Activated naive CD4-positive, alpha-beta T cell treated with anti-CD3 and anti-CD28 coated beads, Interleukin-2, amount 50 U/mL, for 72 hours (primary cell): ENCODE data around the gene PSD. TPM values are rescaled to one million over a fixed set of nuclear protein-coding genes. Genes with fewer than 3 reads are reported as not detected.
A peak's percentile ranks its signal among the peaks of the same experiment; 100 is the strongest.

Experiments used
- ATAC-seq, 2 donors: fragments of 150-1000 bp; cut with Tn5 transposase; 2 replicates each; pipeline ENCODE4 v1.10.0; 2021; ENCODE audit warnings: mild to moderate bottlenecking in 2 of 2, moderate library complexity in 2 of 2
- DNase-seq, 2 donors: peaks; one replicate each; pipeline ENCODE4 v3.0.0; 2021 to 2022; ENCODE audit warnings: low spot score in 2 of 2
- H3K27ac Mint-ChIP-seq, 2 donors: one replicate each; pipeline ENCODE4 v1.8.0; 2022; ENCODE audit warnings: mild to moderate bottlenecking in 2 of 2, mixed read lengths in 2 of 2
- H3K36me3 Mint-ChIP-seq, 2 donors: one replicate each; pipeline ENCODE4 v1.8.0; 2022; ENCODE audit warnings: mixed read lengths in 2 of 2
- H3K9me3 Mint-ChIP-seq, 2 donors: one replicate each; pipeline ENCODE4 v1.8.0; 2022; ENCODE audit warnings: mixed read lengths in 2 of 2
- total RNA-seq, 2 donors: library from RNA; stranded (reverse); gene quantifications; one replicate each; pipeline ENCODE4 v1.2.3, GENCODE V29; 2022

The PSD gene
- total RNA-seq, 2 donors from 2014 or later: 8.7 to 13.3 TPM

- DNase-seq (peak; percentile 98 to 100), ATAC-seq (peak; percentile 88 to 89)
- Mint-ChIP-seq H3K36me3 (peaks cover 35 to 36% of the 10 kb centered on the region in 2 donors), H3K27ac (peak overlapping the region; percentile 97), H3K9me3 (no peaks in the 10 kb centered on the region)
Observed at GRCh38 chr10:102394079-102394800, 24.3 kb downstream of the PSD start.

GRCh38 chr10:102393411-102394078 lies 25.0 kb downstream of the PSD start:
- H3K36me3 Mint-ChIP-seq: peaks cover 32 to 33% of the 10 kb centered on the region in 2 donors
- DNase-seq: no peak
- peak overlapping the region; percentile 96 to 97 for H3K27ac Mint-ChIP-seq
- no peak for ATAC-seq
- H3K9me3 Mint-ChIP-seq: no peaks in the 10 kb centered on the region

GRCh38 chr10:102392306-102392705 lies 26.3 kb downstream of the PSD start:
- no peak for ATAC-seq
- DNase-seq: no peak
- H3K36me3 Mint-ChIP-seq: peaks cover 20 to 23% of the 10 kb centered on the region in 2 donors
- no peak overlapping the region for H3K27ac Mint-ChIP-seq
- no peaks in the 10 kb centered on the region for H3K9me3 Mint-ChIP-seq

DNA sequence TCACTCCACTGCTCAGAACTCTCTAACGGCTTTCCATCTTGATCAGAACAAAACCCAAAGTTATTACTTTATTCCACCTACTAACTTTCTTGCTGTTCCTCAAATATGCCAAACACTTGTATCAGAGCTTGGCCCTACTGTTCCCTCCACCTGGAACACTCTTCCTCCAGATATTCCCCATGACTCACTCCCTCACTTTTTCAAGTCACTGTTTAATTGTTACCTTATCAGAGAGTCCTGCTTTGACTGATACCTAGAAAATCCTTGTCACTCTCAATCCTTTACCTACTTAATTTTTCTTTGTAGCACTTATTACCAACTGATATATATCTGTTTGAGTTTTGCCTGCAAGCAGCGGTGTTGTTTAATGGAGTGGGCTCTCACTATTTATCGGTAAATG lies 28.7 kb downstream of the PSD start:
- no peak for DNase-seq
- ATAC-seq: no peak
- H3K36me3 Mint-ChIP-seq: peaks cover 6% of the 10 kb centered on the region in 2 donors
- no peaks in the 10 kb centered on the region for H3K9me3 Mint-ChIP-seq
- no peak overlapping the region for H3K27ac Mint-ChIP-seq

GRCh38 chr10:102384606-102385429 lies 33.8 kb downstream of the PSD start:
- H3K36me3 Mint-ChIP-seq: no peaks in the 10 kb centered on the region
- DNase-seq: no peak
- H3K9me3 Mint-ChIP-seq: no peaks in the 10 kb centered on the region
- ATAC-seq: no peak
- H3K27ac Mint-ChIP-seq: peak overlapping the region in 1 of 2 donors; percentile 57

GRCh38 chr10:102384053-102384452 lies 34.5 kb downstream of the PSD start:
- H3K27ac Mint-ChIP-seq: no peak overlapping the region
- peak in 1 of 2 donors; percentile 42 for ATAC-seq
- no peak for DNase-seq

GRCh38 chr10:102382871-102383270 lies 35.7 kb downstream of the PSD start:
- no peak overlapping the region for H3K27ac Mint-ChIP-seq
- DNase-seq (no peak), ATAC-seq (no peak)
- no peaks in the 10 kb centered on the region for H3K9me3 Mint-ChIP-seq
- H3K36me3 Mint-ChIP-seq: no peaks in the 10 kb centered on the region

More at GRCh38 chr10:102384053-102384452, 34.5 kb downstream of the PSD start:
- no peaks in the 10 kb centered on the region for H3K36me3 Mint-ChIP-seq
- no peaks in the 10 kb centered on the region for H3K9me3 Mint-ChIP-seq

DNA sequence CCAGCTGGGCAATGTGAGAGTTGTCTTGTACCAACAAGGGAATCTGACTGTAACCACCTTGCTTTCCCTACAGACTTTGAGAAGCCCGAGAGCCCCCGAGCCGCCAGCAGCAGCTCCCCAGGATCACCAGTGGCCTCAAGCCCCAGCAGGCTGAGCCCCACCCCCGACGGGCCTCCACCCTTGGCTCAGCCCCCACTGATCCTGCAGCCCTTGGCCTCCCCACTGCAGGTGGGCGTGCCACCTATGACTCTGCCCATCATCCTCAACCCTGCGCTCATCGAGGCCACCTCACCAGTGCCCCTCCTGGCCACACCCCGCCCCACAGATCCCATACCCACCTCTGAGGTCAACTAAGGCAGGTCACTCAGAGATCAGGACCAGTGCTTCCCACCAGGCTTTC lies 36.6 kb downstream of the PSD start:
- Mint-ChIP-seq H3K27ac (peak overlapping the region in 1 of 2 donors; percentile 18), H3K9me3 (no peaks in the 10 kb centered on the region), H3K36me3 (no peaks in the 10 kb centered on the region)
- DNase-seq: no peak
- ATAC-seq: no peak

- ATAC-seq (no peak), DNase-seq (no peak)
- Mint-ChIP-seq H3K27ac (no peak overlapping the region), H3K9me3 (no peaks in the 10 kb centered on the region), H3K36me3 (peaks cover 0 to 7% of the 10 kb centered on the region in 2 donors)
Observed at GRCh38 chr10:102379383-102379782, 39.2 kb downstream of the PSD start.

DNA sequence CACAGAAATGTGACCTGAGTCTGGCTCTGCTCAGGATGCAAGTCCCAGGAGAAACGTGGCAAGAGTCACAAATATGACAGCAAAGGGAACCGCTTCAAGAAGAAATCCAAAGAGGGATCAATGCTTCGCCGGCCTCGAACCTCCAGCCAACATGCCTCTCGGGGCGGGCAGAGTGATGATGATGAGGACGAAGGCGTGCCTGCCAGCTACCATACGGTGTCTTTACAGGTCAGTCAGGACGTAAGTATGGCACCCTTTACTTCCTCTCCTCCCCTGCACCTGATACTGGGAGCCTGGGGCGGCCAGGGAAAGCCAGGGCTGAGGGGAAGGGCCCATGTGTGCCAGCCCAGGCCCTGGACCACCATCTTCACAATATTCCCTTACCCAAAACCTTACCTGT lies 41.7 kb downstream of the PSD start:
- DNase-seq (no peak), ATAC-seq (no peak)
- Mint-ChIP-seq H3K9me3 (no peaks in the 10 kb centered on the region), H3K36me3 (peaks cover 0 to 7% of the 10 kb centered on the region in 2 donors), H3K27ac (no peak overlapping the region)

GRCh38 chr10:102375867-102376266 lies 42.7 kb downstream of the PSD start:
- ATAC-seq (no peak), DNase-seq (no peak)
- H3K36me3 Mint-ChIP-seq: peaks cover 7 to 9% of the 10 kb centered on the region in 2 donors
- no peaks in the 10 kb centered on the region for H3K9me3 Mint-ChIP-seq
- H3K27ac Mint-ChIP-seq: no peak overlapping the region

DNA sequence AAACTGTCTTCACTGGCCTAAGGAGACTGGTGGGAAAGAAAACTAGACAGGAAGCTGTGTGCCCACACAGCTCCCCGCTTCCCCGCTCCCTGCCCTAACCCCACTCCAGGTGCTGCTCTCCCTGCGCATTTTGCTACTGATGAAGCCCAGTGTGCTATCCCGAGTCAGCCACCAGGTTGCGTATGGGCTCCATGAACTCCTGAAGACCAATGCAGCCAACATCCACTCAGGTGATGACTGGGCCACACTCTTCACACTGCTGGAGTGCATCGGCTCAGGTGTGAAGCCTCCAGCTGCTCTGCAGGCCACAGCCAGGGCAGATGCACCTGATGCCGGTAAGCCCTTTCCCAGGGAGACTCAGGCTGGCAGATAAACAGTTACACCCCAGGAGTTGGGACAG lies 43.3 kb downstream of the PSD start:
- Mint-ChIP-seq H3K36me3 (peaks cover 13 to 15% of the 10 kb centered on the region in 2 donors), H3K27ac (peak overlapping the region in 1 of 2 donors; percentile 55), H3K9me3 (no peaks in the 10 kb centered on the region)
- ATAC-seq: peak in 1 of 2 donors; percentile 30
- no peak for DNase-seq

GRCh38 chr10:102371295-102371694 lies 47.3 kb downstream of the PSD start:
- Mint-ChIP-seq H3K9me3 (no peaks in the 10 kb centered on the region), H3K27ac (no peak overlapping the region), H3K36me3 (peaks cover 16 to 19% of the 10 kb centered on the region in 2 donors)
- ATAC-seq: no peak
- no peak for DNase-seq

DNA sequence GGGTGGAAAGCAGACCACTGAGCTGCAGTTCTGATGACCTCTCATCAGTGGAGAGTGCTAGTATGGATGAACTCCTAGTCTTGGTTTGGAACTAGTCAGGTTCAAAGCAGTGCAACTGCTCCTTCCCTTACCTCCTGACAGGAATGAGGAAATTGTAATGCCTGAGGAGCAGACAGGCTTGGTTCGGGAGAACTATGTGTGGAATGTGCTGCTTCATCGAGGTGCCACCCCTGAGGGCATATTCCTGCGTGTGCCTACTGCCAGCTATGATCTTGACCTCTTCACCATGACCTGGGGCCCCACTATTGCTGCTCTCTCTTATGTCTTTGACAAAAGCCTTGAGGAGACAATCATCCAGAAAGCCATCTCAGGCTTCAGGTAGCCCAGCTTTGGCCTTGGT lies 50.5 kb downstream of the PSD start:
- ATAC-seq (no peak), DNase-seq (no peak)
- H3K9me3 Mint-ChIP-seq: no peaks in the 10 kb centered on the region
- peak overlapping the region in 1 of 2 donors; percentile 25 for H3K27ac Mint-ChIP-seq
- H3K36me3 Mint-ChIP-seq: peaks cover 17 to 32% of the 10 kb centered on the region in 2 donors

- Mint-ChIP-seq H3K9me3 (no peaks in the 10 kb centered on the region), H3K27ac (peak overlapping the region in 1 of 2 donors; percentile 24), H3K36me3 (peaks cover 24 to 38% of the 10 kb centered on the region in 2 donors)
- ATAC-seq (no peak), DNase-seq (no peak)
Observed at GRCh38 chr10:102367441-102367840, 51.1 kb downstream of the PSD start.

GRCh38 chr10:102358712-102359382 lies 59.7 kb downstream of the PSD start:
- ATAC-seq (peak; percentile 84 to 91), DNase-seq (no peak)
- H3K9me3 Mint-ChIP-seq: no peaks in the 10 kb centered on the region
- H3K27ac Mint-ChIP-seq: peak overlapping the region; percentile 37 to 47
- H3K36me3 Mint-ChIP-seq: peaks cover 31 to 36% of the 10 kb centered on the region in 2 donors
